HG03097 (cell line): Measurements from ENCODE around the gene RAB30.
A peak's percentile ranks its signal among the peaks of the same experiment; 100 is the strongest.
"Not testable (repeated sequence)": the region's sequence is repeated elsewhere in the genome, so short reads cannot be mapped to it uniquely, and the experiment has no call there.

Experiments used
- ATAC-seq: cut with Tn5 transposase; IDR thresholded peaks from one replicate; pipeline ENCODE4 v1.9.1; 2021; ENCODE audit not compliant: unreplicated experiment, low FRiP score

RAB30 gene

DNA sequence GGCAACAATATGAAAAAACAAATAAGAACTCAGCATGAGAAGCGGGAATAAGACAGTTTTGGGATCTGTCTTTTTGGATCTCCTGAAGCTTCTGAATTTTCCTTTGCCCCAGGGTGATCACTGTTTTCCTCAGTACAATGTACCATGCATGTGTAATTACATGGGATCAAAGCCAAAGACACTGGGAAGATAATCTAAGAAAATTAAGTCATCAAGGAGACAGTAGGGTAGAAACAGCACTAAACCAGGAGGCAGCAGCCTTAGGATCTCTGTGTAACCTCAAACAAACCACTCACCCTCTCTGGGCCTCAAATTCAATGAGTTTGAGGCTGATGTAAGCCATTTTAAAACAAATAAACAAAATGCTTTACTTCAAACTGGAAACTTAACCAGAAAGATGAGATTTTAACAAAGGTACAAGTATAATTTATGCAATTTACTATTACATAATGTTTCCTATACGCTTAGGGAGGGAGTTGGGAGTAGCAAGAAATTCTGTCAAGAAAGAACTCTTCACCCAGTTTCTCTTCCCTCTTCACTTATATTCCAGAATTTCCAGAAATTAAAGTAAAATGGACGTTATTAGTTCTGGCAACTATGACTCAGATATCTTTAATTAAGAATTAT lies 77.0 kb downstream of the RAB30 start:
- ATAC-seq = no peak

DNA sequence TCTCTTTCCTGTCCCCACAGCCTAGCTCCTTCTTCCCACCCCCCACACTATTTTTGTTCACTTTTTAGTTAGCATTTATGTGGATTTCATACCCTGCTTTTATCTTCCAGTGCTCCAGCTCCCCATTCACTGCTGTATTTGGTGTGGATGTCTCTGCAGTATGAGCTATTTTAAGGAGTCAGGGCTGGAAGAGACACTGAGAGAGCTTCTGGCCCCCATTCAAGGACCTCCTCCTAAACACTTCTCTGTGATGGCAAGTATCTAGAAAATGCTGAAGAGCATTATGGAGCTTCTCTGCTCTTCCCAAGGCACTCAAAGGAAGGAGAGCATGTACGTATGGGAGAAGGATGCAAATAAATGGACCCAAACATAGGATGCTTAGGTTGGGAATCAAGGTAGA lies 79.5 kb downstream of the RAB30 start:
- no peak for ATAC-seq

DNA sequence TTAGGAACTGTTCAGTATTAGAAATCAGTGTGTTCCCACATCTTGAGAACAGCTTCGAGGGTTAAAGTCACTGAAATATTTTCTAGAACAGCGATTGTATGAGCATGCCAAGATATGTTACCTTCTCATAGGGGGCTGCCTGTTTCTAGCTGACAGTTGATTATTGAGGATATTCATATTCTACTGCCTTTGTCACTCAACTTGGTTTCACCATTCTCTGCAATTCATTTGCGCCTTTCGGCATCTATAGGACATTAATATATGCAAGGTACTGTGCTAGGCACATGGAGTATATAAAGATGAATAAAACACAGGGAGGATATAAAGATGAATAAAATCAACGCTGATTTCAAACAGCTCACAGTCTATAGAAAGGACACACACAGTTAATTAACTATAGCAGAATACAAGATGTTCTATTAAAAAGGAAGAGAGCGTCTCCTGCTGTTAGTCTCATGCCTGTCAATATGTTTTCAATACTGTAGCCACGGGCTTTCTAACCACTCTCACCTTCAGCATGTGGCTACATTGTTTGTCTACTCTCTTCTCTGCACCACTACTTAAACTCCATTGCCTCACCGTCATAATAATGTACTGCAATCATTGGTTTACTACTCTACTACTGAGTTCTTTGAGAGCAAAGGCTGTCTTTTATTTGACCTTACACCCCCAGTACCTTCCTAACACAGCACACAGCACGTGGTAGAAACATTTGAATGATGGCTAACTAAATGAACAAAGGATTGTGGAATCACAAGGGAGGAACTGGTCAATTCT lies 81.9 kb downstream of the RAB30 start:
- no peak for ATAC-seq

DNA sequence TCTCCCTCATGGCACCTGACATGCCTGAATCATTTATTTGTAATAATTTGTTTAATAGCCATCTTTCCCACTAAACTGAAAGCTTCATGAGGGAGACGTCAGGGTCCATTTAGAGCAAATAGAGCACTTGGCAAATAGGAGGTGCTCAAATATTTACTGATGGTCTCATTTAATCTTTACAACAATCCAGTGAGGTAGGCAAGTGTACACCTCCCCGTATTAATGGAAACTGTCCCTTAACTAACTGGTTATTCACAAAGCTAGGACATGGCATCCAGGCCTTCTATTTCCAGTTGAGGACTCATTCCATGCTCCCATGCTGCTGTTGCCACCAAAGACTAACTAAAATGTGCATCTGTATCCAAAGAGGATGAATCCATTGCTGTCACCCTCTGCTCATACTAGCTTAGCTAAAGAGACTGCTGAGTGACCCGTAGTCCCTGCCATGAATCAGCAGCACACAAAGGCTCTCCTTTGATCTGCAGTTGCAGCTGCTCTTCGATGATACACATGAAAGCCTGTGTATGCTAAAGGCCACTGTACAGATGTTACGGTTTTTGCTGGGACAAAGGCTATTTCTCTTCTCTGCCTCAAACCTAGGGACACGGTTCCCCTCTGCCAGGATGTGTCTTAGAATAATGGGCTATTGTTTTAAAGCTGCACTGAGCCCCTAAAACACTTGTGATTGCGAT lies 82.6 kb downstream of the RAB30 start:
- ATAC-seq = no peak

DNA sequence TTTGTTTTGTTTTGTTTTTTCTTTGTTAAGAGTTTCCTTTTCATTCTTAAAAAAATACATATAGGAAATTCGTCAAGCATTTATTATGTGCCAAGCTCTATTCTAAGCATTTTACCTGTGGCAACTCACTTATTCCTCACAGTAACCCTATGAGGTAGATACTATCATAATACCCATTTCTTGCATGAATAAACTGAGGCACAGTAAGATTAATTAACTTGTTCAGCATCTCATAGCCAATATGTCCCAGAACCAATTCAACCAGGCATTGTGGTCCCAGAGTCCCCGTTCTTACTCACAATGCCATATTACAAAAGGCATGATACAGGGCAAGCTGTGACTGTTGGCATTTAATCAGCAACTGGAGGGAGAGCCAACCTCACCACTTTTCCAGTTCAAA lies 83.7 kb downstream of the RAB30 start:
- ATAC-seq = no peak

DNA sequence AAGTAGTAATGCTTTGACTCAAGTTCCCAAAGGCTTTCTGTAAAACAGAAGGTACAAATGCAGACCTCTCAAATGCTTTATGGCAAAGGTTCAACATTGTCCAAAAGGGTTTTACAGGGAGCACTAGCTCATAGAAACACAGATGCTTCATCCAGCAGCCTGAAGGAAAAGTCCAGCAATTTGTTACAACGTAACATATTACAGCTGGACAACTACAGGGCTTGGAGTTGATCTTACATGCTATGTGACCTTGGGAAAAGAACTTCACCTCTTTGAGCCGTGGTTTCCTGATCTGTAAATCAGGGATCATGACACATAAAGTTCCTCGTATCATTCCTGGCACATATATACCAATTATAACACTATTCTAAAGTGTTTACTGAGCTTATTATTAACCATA lies 85.3 kb downstream of the RAB30 start:
- ATAC-seq = no peak

DNA sequence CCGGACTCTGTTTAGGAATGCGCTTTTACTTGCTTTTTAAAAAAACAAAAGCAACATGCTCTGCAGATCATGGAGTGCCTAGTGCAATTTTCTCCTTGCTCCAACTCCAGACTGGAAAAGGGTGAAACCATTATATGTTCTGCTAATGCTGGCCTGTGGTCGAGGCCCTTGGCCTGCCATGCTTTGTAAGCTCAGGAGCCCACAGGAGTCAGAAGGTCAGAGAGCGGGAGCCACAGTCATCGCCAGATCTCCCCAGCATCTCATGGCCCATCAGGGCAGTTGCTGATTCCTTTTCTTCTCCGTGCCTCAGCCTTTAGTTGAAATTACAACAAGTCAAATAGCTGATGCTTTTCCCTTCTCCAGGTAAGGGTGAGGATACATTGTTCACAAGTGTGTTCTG lies 89.8 kb downstream of the RAB30 start:
- no peak for ATAC-seq

DNA sequence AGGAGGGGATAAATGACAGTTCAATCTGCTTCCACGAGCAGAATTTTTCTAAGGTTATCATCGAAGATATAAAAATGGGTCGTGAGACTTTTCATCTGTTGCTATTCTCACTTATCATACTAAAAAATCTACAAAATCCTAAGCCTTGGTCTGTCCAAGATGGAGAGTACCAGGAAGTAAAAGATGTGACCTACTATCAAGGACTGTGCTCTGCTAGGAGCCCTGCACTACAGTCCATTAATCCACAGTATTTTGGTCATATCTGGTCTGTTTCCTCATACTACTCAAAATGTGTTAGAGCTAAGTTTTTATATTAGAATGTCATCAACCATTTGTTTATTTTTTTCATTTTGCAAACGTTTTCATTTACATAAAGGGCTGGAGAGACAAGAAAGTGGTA lies 90.8 kb downstream of the RAB30 start:
- ATAC-seq = no peak

DNA sequence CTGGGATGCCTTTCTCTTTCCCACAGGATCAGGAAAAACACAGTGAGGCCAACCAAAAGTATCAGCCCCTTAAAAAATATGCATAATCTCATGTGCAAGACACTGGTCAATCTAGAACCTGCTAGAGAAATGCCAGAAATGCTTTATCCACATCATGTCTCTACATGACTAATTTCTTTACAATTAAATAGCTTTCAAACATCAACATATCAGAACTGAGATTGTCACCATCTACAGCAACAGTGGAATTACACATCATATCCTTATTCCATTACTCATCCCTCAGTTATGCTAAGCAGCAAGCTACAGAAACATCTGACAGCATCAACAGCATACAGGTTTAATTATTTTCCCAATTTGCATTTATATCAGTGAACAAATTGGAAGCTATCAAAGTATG lies 91.4 kb downstream of the RAB30 start:
- no peak for ATAC-seq

DNA sequence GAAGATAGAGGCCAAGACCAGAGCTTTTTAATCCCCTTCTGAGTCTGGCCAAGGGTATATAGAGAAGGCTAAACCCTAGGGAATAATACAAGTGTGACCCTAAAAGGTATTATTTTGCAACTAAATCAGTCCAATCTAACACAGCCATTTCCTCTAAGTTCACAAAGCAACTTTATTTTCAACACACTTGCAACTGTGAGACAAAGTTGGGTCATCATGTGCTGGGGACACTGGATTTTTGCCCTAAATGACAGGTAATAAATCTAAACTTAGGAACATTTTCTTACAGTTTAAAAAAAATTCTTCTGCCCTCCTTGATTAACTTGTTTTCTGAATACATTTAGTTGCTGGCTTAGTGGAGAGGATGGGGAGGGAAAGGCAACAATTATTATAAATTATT lies 91.9 kb downstream of the RAB30 start:
- no peak for ATAC-seq

DNA sequence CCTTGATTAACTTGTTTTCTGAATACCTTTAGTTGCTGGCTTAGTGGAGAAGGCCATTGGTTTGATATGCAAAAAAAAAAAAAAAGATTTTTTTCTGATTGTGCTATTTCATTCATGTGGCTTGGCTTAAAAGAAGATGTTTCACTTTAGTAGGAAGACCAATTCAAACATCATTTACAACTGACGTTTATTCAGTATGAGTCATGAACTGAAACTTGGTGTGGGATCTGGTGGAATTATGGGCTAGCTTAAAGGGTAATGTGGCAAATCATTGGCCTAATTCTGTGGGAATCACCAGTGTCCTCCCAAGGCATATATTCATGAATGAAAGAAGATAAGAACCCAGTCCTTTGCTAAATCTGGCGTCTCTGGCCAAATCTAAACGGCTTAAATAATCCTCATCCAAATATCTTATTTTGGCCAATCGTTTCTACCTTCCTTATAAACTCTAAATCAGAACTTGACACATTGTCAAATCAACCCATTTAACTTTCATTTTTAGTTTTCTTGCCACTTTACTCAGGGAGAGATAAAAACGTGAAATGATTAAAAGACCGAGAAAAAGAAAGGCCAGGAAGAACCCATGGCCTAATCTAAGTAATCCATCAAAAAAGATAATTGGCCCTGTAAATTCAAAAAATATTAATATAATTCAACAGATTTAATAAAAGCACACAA lies 93.1 kb downstream of the RAB30 start:
- no peak for ATAC-seq

DNA sequence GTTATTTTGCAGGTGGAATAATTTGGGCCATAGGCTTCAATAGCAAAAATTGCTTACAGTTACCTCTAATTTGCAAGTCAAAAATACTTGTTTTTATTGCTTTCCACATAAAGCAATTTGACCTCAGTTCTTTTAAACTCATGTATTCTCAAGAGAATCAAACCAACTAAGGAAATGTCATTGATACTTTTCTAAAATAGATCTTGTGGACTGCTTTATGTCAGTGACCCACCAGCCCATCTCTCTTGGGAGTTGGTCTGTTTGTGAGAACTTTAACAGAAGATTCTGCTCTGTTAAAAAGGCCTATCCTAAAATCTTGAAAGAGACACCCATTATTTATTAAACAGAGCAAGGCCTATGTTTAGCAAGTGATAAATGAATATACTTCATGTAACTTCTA lies 94.9 kb downstream of the RAB30 start:
- no peak for ATAC-seq

DNA sequence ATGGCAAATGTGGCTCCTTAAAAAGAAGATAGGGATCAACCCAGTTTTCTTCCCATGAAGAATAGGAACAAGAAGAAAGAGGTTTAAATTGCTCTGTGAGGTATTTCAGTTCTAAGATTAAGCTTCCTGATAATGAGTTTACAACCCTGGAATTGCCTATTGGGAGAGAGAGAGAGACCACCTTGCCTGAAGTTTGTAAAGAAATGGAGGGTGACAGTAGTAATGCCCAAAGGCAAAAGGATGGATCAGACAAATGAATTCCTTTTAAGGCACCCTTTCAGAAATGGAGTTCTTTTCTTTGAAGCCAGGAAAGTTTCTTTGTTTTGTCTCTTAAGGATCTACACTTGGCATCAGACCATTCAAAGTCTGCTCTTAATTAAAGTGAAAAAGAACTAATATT lies 95.8 kb downstream of the RAB30 start:
- no peak for ATAC-seq

DNA sequence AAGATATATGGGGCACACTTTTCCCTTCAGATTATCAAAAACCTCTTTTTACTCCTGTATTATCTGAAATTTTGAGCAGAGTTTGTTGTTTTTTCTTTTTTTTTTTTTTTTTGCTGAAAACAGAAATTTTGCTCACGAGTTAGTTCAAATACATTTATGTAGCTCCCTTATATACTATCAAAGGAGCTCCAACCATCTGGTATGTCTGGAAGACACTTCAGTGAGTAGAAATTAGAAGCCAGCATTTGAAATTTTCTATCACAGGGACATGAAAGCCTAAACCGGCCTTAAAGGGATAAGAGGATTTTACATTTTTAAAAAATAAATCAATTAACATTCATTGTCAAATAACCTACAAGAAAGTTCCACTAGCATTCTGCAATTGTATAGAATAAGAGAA lies 96.8 kb downstream of the RAB30 start:
- no peak for ATAC-seq

DNA sequence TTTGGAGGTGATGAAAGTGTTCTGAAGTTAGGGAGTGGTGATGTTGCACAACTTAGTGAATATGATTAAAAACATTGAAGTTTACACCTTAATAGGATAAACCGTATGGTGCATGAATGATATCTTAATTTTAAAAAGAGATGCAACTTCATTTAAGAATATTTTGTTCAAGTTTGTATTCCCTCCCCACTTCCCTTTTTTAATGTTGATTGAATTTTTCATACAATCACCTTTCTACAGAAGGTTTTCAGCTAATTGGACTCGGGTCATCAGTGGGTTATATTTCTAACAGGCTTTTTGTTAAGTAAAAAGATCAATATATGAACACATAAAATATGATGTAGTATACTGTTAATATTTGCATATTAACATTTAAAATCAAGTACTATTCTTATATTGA lies 97.6 kb downstream of the RAB30 start:
- no peak for ATAC-seq

DNA sequence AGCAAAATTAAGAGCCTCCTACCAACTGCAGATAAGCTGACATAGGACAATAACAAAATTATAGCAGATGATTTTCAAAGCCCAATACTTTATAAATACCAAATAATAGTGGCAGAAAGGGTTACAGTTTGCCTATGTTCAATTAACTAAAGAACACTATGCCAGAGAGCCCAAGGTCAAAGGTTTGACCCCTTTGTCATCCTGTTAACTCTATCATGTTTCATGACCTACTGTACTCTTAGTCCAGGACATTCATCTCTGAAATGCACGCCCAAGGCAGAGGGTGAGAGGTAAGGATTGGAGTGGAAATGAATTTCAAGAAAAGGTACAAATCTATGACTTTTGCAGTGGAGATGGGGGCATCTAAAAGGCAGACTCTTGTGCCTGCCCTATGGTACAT lies 99.6 kb downstream of the RAB30 start:
- no peak for ATAC-seq

DNA sequence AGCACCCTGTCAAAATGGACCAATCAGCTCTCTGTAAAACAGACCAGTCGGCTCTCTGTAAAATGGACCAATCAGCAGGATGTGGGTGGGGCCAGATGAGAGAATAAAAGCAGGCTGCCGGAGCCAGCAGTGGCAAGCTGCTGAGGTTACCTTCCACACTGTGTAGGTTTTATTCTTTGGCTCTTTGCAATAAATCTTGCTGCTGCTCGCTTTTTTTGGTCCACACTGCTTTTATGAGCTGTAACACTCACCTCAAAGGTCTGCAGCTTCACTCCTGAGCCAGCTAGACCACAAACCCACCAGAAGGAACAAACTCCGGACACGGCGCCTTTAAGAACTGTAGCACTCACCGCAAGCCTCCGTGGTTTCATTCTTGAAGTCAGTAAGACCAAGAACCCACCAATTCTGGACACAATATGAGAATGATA lies 100.2 kb downstream of the RAB30 start:
- ATAC-seq = not testable (repeated sequence)

DNA sequence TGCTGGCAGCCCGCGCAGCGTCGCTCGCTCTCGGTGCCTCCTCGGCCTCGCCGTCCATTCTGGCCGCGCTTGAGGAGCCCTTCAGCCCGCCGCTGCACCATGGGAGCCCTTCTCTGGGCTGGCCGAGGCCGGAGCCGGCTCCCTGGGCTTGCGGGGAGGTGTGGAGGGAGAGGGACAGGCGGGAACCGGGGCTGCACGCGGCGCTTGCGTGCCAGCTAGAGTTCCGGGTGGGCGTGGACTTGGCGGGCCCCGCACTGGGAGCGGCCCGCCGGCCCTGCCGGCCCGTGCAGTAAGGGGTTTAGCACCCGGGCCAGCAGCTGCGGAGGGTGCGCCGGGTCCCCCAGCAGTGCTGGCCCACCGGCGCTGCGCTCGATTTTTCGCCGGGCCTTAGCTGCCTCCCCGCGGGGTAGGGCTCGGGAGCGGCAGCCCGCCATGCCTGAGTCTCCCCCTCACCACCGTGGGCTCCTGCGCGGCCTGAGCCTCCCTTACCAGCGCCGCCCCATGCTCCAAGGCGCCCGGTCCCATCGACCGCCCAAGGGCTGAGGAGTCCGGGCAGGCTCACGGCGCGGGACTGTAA lies 101.1 kb downstream of the RAB30 start:
- not testable (repeated sequence) for ATAC-seq

DNA sequence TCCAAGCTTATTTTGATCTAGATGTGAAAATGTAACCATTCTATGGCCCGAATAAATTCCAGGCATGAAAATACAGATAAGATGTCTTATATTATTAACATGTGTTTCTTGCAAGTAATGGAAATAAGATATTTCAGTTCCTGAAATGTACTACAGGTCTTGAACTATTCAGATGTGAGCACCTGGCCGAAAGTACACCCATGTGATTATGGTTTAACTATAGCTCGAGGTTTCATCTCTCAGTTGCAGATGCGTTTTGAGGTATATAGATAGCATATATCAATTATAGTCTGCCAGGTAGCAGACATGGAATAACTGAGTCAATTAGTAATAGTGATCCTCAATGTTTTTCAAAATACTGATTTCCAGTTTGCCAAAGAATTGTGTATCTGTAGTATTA lies 101.9 kb downstream of the RAB30 start:
- ATAC-seq = peak; percentile 91

DNA sequence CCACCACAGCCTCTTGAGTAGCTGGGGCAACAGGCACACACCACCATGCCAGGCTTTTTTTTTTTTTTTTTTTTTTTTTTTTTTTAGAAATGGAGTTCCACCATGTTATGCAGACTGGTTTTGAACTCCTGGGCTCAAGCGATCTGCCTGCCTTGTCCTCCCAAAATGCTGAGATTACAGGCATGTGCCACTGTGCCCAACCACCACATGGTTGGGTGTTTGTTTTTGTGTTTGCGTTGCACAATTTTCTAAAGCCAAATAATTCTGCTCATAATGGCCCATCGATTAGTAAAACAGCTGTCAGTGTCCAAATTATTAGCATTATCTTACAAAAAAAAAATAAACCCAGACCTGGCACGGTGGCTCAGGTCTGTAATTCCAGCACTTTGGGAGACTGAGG lies 104.3 kb downstream of the RAB30 start:
- no peak for ATAC-seq

DNA sequence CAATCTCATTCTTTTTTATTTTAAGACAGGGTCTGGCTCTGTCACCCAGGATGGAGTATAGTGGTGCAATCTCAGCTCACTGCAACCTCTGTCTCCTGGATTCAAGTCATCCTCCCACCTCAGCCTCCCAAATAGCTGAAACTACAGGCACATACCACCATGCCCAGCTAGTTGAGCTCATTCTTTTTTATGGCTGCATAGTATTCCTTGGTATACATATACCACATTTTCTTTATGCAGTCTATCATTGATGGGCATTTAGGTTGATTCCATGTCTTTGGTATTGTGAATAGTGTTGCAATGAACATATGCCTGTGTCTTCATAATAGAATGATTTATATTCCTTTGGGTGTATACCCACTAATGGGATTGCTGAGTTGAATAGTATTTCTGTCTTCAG lies 109.7 kb downstream of the RAB30 start:
- ATAC-seq = not testable (repeated sequence)
